Esophagus muscularis mucosa (tissue), 4 donors: ENCODE results near the gene DOC2A. TPM values are rescaled to one million over a fixed set of nuclear protein-coding genes. Genes with fewer than 3 reads are reported as not detected.

Source experiments
- total RNA-seq, 4 donors: library from RNA; depleted of rRNA; stranded (reverse); fragments of >200 nt; gene quantifications; one replicate each; pipeline versions ENCODE4 v1.1.0 to v1.2.1, GENCODE V29; 2016

Gene DOC2A
- total RNA-seq, 4 donors from 2014 or later = 0.50 to 0.83 TPM; not detected in 2

Other genes with a start within 250 kb of the DOC2A start
- gene ZG16, start 232.8 kb downstream of the DOC2A start, total RNA-seq = under 1 TPM in 1 of 4 donors, not detected in 3; 0.23 TPM
- gene KIF22, start 220.3 kb downstream of the DOC2A start, total RNA-seq = 10 to 100 TPM; 10.8 to 12.3 (median 11.8) TPM
- gene MAZ, start 204.5 kb downstream of the DOC2A start, total RNA-seq = 100 to 1,000 TPM; 120 to 284 (median 158) TPM
- gene PRRT2, start 198.8 kb downstream of the DOC2A start, total RNA-seq = 10 to 100 TPM in 1 of 4 donors, 1 to 10 TPM in 3; 3.6 to 11.2 (median 6.7) TPM
- gene PAGR1, start 194.9 kb downstream of the DOC2A start, total RNA-seq = 10 to 100 TPM; 20.9 to 26.9 (median 26.5) TPM
- 100 to 1,000 TPM; 101 to 156 (median 123) TPM for gene MVP, start 190.6 kb downstream of the DOC2A start, total RNA-seq
- gene CDIPT, start 147.8 kb downstream of the DOC2A start, total RNA-seq = 100 to 1,000 TPM; 105 to 178 (median 141) TPM
- 1 to 10 TPM in 2 of 4 donors, under 1 TPM in 2; 0.84 to 7.9 (median 1.0) TPM for gene SEZ6L2, start 111.5 kb downstream of the DOC2A start, total RNA-seq
- under 1 TPM in 1 of 4 donors, not detected in 3; 0.33 TPM for gene ASPHD1, start 110.5 kb downstream of the DOC2A start, total RNA-seq
- gene KCTD13, start 84.8 kb downstream of the DOC2A start, total RNA-seq = 10 to 100 TPM; 14.4 to 25.7 (median 18.8) TPM
- gene TMEM219, start 48.9 kb downstream of the DOC2A start, total RNA-seq = 100 to 1,000 TPM in 3 of 4 donors, 10 to 100 TPM in 1; 96.8 to 114 (median 105) TPM
- 10 to 100 TPM; 40.9 to 63.6 (median 51.4) TPM for gene TAOK2, start 37.2 kb downstream of the DOC2A start, total RNA-seq
- gene HIRIP3, start 15.4 kb downstream of the DOC2A start, total RNA-seq = 10 to 100 TPM; 20.8 to 39.4 (median 22.1) TPM
- 10 to 100 TPM; 38.2 to 58.1 (median 43.5) TPM for gene INO80E, start 14.8 kb downstream of the DOC2A start, total RNA-seq
- not detected for gene C16orf92, start 12.2 kb upstream of the DOC2A start, total RNA-seq
- gene TLCD3B, start 20.2 kb upstream of the DOC2A start, total RNA-seq = under 1 TPM in 1 of 4 donors, not detected in 3; 0.23 TPM
- 1,000 to 10,000 TPM; 1,300 to 1,765 (median 1,454) TPM for gene ALDOA, start 54.7 kb upstream of the DOC2A start, total RNA-seq
- gene PPP4C, start 65.0 kb upstream of the DOC2A start, total RNA-seq = 10 to 100 TPM; 43.6 to 61.3 (median 51.5) TPM
- 1 to 10 TPM in 1 of 4 donors, under 1 TPM in 3; 0.42 to 1.3 (median 0.67) TPM for gene TBX6, start 80.9 kb upstream of the DOC2A start, total RNA-seq
- gene YPEL3, start 85.2 kb upstream of the DOC2A start, total RNA-seq = 100 to 1,000 TPM in 3 of 4 donors, 10 to 100 TPM in 1; 72.7 to 222 (median 154) TPM
- gene GDPD3, start 102.5 kb upstream of the DOC2A start, total RNA-seq = 1 to 10 TPM in 3 of 4 donors, under 1 TPM in 1; 0.66 to 3.7 (median 2.2) TPM
- gene MAPK3, start 112.2 kb upstream of the DOC2A start, total RNA-seq = 10 to 100 TPM; 40.4 to 70.8 (median 56.9) TPM
- gene CORO1A, start 172.6 kb upstream of the DOC2A start, total RNA-seq = 10 to 100 TPM; 11.0 to 33.5 (median 23.1) TPM
- 100 to 1,000 TPM in 2 of 4 donors, 10 to 100 TPM in 2; 43.4 to 205 (median 116) TPM for gene BOLA2B, start 182.6 kb upstream of the DOC2A start, total RNA-seq
- gene SLX1A, start 182.8 kb upstream of the DOC2A start, total RNA-seq = 10 to 100 TPM; 12.9 to 27.1 (median 23.1) TPM
- gene SULT1A3, start 188.2 kb upstream of the DOC2A start, total RNA-seq = 10 to 100 TPM in 3 of 4 donors, 1 to 10 TPM in 1; 2.5 to 23.7 (median 15.0) TPM
- gene NPIPB13, start 237.5 kb upstream of the DOC2A start, total RNA-seq = 1 to 10 TPM in 1 of 4 donors, under 1 TPM in 3; under 0.01 to 4.1 (median 0.90) TPM